ENCODE results near the gene PDE3A. TPM values are rescaled to one million over a fixed set of nuclear protein-coding genes. Genes with fewer than 3 reads are reported as not detected.

The PDE3A gene
- total RNA-seq, 6 experiments from 2014 or later = 0.02 to 0.07 (median 0.03) TPM; not detected in 3

DNA sequence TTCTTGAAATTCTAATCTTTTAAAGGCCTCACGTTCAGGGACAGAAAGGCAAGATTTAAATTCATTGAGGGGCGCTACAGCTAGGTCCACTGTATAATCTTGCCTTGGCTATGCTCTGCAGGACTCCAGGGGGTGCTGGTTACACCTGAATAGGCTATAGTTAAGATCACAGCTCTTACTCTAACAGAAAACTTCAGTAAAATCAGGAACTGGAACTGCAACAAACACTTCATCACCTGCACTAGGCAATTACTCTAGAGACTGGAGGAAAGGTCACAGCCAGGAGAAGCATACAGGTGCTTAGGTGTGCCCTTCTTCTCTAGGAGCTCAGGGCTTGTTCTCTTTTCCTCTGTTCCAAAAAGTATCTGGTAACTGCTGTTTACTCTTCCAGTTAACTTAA is 347.7 kb downstream of the PDE3A start:
- peaks cover 27% of the 10 kb centered on the region for H3K9me3 Mint-ChIP-seq
- H3K4me3 Mint-ChIP-seq = no peak overlapping the region
- H3K27ac Mint-ChIP-seq = no peak overlapping the region
- no peaks in the 10 kb centered on the region for H3K27me3 Mint-ChIP-seq (ENCODE audit: insufficient read depth)
- DNase-seq = no peak
- H3K4me1 Mint-ChIP-seq (ENCODE audit: low read depth) = no peaks in the 10 kb centered on the region
- TF ChIP-seq, protein P1, sequence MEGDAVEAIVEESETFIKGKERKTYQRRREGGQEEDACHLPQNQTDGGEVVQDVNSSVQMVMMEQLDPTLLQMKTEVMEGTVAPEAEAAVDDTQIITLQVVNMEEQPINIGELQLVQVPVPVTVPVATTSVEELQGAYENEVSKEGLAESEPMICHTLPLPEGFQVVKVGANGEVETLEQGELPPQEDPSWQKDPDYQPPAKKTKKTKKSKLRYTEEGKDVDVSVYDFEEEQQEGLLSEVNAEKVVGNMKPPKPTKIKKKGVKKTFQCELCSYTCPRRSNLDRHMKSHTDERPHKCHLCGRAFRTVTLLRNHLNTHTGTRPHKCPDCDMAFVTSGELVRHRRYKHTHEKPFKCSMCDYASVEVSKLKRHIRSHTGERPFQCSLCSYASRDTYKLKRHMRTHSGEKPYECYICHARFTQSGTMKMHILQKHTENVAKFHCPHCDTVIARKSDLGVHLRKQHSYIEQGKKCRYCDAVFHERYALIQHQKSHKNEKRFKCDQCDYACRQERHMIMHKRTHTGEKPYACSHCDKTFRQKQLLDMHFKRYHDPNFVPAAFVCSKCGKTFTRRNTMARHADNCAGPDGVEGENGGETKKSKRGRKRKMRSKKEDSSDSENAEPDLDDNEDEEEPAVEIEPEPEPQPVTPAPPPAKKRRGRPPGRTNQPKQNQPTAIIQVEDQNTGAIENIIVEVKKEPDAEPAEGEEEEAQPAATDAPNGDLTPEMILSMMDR (IDR thresholded peaks at IDR 0.05) = no peak
- H3K36me3 Mint-ChIP-seq (ENCODE audit: low read depth) = no peaks in the 10 kb centered on the region

DNA sequence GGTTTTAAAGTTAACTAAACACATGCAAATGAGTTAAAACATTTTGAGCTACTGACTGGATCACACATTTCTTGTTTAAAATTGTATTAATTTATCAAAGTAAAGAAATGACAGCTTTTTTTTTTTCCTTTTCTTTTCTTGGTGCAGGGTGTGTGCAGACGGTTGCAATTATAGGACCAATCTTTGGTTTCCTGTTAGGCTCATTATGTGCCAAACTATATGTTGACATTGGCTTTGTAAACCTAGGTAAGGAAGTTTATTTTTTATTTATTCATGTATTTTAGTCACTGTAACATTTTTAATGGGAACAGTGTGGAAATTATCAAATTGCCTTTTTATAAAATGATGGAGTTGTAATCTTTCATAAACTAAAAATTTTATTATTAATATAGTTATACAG is 348.6 kb downstream of the PDE3A start:
- no peaks in the 10 kb centered on the region for H3K4me1 Mint-ChIP-seq (ENCODE audit: low read depth)
- H3K27me3 Mint-ChIP-seq (ENCODE audit: insufficient read depth) = no peaks in the 10 kb centered on the region
- H3K9me3 Mint-ChIP-seq = peaks cover 27% of the 10 kb centered on the region
- TF ChIP-seq, protein P1 (IDR thresholded peaks at IDR 0.05) = no peak
- no peak overlapping the region for H3K4me3 Mint-ChIP-seq
- H3K36me3 Mint-ChIP-seq (ENCODE audit: low read depth) = no peaks in the 10 kb centered on the region
- no peak overlapping the region for H3K27ac Mint-ChIP-seq
- DNase-seq = no peak

DNA sequence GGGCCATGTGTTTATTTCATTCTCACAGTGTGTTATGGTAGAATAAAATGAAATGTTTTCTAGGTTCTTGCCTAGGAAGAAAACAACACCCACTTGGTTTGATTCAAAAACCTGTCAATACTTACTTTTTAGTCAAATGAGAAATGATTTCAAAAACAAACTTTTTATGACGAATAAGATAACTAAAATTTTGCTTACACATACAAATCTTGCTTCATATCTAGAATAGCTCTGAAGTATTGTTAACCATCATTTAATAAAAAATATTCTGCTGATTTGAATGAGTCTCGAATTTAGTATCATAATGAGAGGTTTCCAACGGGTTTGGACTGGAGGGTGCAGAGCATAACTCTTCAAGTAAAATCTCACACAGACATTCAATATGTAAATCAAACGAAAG is 350.0 kb downstream of the PDE3A start:
- no peak overlapping the region for H3K4me3 Mint-ChIP-seq
- no peak for DNase-seq
- no peaks in the 10 kb centered on the region for H3K4me1 Mint-ChIP-seq (ENCODE audit: low read depth)
- no peak overlapping the region for H3K27ac Mint-ChIP-seq
- H3K27me3 Mint-ChIP-seq (ENCODE audit: insufficient read depth) = no peaks in the 10 kb centered on the region; the same call in 1 of the 2 replicates
- TF ChIP-seq, protein P1 (IDR thresholded peaks at IDR 0.05) = no peak
- peaks cover 19% of the 10 kb centered on the region for H3K9me3 Mint-ChIP-seq
- H3K36me3 Mint-ChIP-seq (ENCODE audit: low read depth) = no peaks in the 10 kb centered on the region

DNA sequence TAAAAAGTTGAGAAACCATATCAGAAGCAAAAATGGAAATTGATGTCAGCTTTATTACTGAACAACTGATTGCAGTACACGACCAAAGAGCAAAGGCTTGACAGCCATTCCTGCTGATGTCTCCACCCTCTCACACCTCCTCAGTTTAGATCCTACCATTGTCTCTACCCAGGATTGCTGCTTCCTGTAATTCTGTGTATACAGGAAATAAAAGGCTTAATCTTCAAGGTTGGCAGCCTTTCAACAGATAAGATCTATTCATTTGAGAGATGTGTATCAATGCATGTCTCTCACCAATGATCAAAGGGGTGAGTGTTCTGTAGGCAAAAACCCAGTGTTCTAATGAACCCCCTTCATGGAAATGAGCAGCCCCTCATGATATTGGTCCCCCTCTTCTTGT is 353.8 kb downstream of the PDE3A start:
- H3K4me1 Mint-ChIP-seq (ENCODE audit: low read depth) = no peaks in the 10 kb centered on the region
- DNase-seq = no peak
- TF ChIP-seq, protein P1 (IDR thresholded peaks at IDR 0.05) = no peak
- peaks cover 10% of the 10 kb centered on the region for H3K9me3 Mint-ChIP-seq
- no peak overlapping the region for H3K27ac Mint-ChIP-seq
- no peaks in the 10 kb centered on the region; the same call in 1 of the 2 replicates for H3K27me3 Mint-ChIP-seq (ENCODE audit: insufficient read depth)
- no peaks in the 10 kb centered on the region for H3K36me3 Mint-ChIP-seq (ENCODE audit: low read depth)
- no peak overlapping the region for H3K4me3 Mint-ChIP-seq

DNA sequence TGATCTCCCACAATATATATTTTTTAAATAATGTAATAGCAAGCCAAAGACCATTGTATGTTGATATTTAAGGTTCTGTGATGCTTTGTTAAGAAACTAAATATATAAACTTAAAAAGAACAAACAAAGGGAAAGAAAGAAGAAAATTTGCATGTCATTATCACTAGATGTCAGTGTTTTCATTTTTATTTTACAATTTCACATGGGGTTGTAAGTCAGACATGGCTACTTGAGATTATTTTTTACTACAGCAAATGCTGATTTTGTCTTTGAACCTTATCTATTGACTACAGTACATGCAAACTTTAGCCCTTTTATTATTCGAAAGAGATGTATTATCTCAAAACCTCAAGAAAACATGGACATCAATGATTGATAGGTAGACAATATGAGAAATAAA is 362.9 kb downstream of the PDE3A start:
- Mint-ChIP-seq H3K36me3 (ENCODE audit: low read depth) (no peaks in the 10 kb centered on the region), H3K9me3 (peaks cover 34% of the 10 kb centered on the region), H3K27me3 (ENCODE audit: insufficient read depth) (no peaks in the 10 kb centered on the region; the same call in 1 of the 2 replicates), H3K4me1 (ENCODE audit: low read depth) (no peaks in the 10 kb centered on the region), H3K4me3 (no peak overlapping the region), H3K27ac (no peak overlapping the region)
- TF ChIP-seq, protein P1 (IDR thresholded peaks at IDR 0.05) = no peak
- no peak for DNase-seq

Measured in HFFc6 (cell line).